ENCODE results near the gene MARK1. TPM values are rescaled to one million over a fixed set of nuclear protein-coding genes. Genes with fewer than 3 reads are reported as not detected.

Gene MARK1
- total and polyA plus RNA-seq, 2 experiments from 2014 or later = 11.1 to 13.6 TPM

DNA sequence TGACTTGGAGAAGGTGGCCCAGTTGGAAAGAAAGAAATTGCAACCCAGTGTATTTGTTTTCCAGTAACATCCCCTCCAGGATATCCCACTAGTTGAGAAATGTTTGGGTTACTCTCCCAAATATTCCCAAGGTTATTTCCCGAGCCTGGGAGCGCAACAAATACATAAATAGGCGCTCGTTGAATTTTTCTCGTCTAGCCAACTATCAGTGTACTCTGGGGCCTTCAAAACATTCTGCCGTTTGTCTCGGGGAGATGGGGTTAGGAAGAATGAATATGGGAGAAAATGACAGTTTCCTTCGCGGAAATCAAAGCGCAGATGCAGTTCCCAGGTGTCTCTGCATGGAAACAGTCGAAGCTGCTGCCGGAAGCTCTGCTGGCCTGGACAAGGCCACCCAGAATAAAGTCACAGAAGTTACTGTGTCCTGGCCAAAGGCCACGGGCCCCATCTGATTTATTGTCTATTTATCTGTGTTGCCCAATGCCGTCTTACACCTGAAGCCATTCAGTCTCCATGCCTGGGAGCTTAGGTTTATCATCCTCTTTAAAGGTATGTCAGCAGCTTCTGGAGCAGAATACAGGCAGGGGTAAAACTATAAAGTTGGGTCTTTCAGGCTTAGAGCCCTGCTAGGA is 163.2 kb downstream of the MARK1 start:
- 0 out of 2 replicates have a peak, but pooled peaks cover 7% of the 10 kb centered on the region for H3K4me1 ChIP-seq (ENCODE audit: insufficient read depth)
- no peak overlapping the region for H3K27ac ChIP-seq (ENCODE audit: low read depth)
- H3K36me3 Mint-ChIP-seq (ENCODE audit: low read depth) = no peaks in the 10 kb centered on the region
- no peaks in the 10 kb centered on the region for H3K79me2 ChIP-seq (replicated peaks; ENCODE audit: insufficient read depth)
- no peak for DNase-seq (ENCODE audit: low spot score)
- H3K4me3 ChIP-seq = peak overlapping the region; percentile 66
- H3K4me1 Mint-ChIP-seq = peaks cover 10% of the 10 kb centered on the region; the same call in 2 of the 3 replicates
- no peak overlapping the region for H3K27ac Mint-ChIP-seq
- H3K4me3 Mint-ChIP-seq = peak overlapping the region; percentile 84
- peaks cover 11% of the 10 kb centered on the region; the same call in 1 of the 2 replicates for H3K9me2 ChIP-seq (ENCODE audit: insufficient read depth)
- no peak for ATAC-seq
- peak overlapping the region; percentile 99 for H3K4me2 ChIP-seq
- 0 out of 2 replicates have a peak, but pooled peaks cover 3% of the 10 kb centered on the region for H4K20me1 ChIP-seq (replicated peaks; ENCODE audit: insufficient read depth)
- no peaks in the 10 kb centered on the region for H3K36me3 ChIP-seq (ENCODE audit: insufficient read depth)
- TF ChIP-seq NANOG (IDR thresholded peaks at IDR 0.05; ENCODE audit: borderline replicate concordance) = no peak
- TF ChIP-seq EZH2 (IDR thresholded peaks at IDR 0.05; ENCODE audit: low read depth, unreplicated experiment) = peak; percentile 0
- H3F3A ChIP-seq (replicated peaks; ENCODE audit: low read depth) = 0 out of 2 replicates have a peak, but pooled peaks cover 3% of the 10 kb centered on the region
- peaks cover 33% of the 10 kb centered on the region for H3K27me3 ChIP-seq (ENCODE audit: insufficient read depth)
- peaks cover 16% of the 10 kb centered on the region for H3K27me3 Mint-ChIP-seq (ENCODE audit: insufficient read depth, low read depth, poor library complexity)
- no peaks in the 10 kb centered on the region for H3K9me3 Mint-ChIP-seq
- H2AFZ ChIP-seq = peak overlapping the region; percentile 95; the same call in 1 of the 2 replicates

GRCh38 chr1:220692436-220693228 is 164.7 kb downstream of the MARK1 start:
- Mint-ChIP-seq H3K4me1 (peaks cover 9% of the 10 kb centered on the region; the same call in 2 of the 3 replicates), H3K9me3 (no peaks in the 10 kb centered on the region), H3K36me3 (ENCODE audit: low read depth) (peaks cover 3% of the 10 kb centered on the region; the same call in 1 of the 3 replicates), H3K27me3 (ENCODE audit: insufficient read depth, low read depth, poor library complexity) (peaks cover 16% of the 10 kb centered on the region), H3K27ac (no peak overlapping the region), H3K4me3 (no peak overlapping the region)
- Histone ChIP-seq H3K4me1 (ENCODE audit: insufficient read depth) (0 out of 2 replicates have a peak, but pooled peaks cover 7% of the 10 kb centered on the region), H3K4me3 (no peak overlapping the region), H3K9me2 (ENCODE audit: insufficient read depth) (peaks cover 11% of the 10 kb centered on the region; the same call in 1 of the 2 replicates), H3K36me3 (ENCODE audit: insufficient read depth) (no peaks in the 10 kb centered on the region), H4K20me1 (replicated peaks; ENCODE audit: insufficient read depth) (0 out of 2 replicates have a peak, but pooled peaks cover 3% of the 10 kb centered on the region), H2AFZ (no peak overlapping the region), H3K79me2 (replicated peaks; ENCODE audit: insufficient read depth) (no peaks in the 10 kb centered on the region), H3K27ac (ENCODE audit: low read depth) (no peak overlapping the region), H3F3A (replicated peaks; ENCODE audit: low read depth) (0 out of 2 replicates have a peak, but pooled peaks cover 3% of the 10 kb centered on the region), H3K27me3 (ENCODE audit: insufficient read depth) (peaks cover 33% of the 10 kb centered on the region), H3K4me2 (no peak overlapping the region)
- DNase-seq (ENCODE audit: low spot score) (no peak), ATAC-seq (no peak)
- TF ChIP-seq, protein P1, sequence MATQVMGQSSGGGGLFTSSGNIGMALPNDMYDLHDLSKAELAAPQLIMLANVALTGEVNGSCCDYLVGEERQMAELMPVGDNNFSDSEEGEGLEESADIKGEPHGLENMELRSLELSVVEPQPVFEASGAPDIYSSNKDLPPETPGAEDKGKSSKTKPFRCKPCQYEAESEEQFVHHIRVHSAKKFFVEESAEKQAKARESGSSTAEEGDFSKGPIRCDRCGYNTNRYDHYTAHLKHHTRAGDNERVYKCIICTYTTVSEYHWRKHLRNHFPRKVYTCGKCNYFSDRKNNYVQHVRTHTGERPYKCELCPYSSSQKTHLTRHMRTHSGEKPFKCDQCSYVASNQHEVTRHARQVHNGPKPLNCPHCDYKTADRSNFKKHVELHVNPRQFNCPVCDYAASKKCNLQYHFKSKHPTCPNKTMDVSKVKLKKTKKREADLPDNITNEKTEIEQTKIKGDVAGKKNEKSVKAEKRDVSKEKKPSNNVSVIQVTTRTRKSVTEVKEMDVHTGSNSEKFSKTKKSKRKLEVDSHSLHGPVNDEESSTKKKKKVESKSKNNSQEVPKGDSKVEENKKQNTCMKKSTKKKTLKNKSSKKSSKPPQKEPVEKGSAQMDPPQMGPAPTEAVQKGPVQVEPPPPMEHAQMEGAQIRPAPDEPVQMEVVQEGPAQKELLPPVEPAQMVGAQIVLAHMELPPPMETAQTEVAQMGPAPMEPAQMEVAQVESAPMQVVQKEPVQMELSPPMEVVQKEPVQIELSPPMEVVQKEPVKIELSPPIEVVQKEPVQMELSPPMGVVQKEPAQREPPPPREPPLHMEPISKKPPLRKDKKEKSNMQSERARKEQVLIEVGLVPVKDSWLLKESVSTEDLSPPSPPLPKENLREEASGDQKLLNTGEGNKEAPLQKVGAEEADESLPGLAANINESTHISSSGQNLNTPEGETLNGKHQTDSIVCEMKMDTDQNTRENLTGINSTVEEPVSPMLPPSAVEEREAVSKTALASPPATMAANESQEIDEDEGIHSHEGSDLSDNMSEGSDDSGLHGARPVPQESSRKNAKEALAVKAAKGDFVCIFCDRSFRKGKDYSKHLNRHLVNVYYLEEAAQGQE (IDR thresholded peaks at IDR 0.05; ENCODE audit: unreplicated experiment) = no peak
- TF ChIP-seq STAT1 (IDR thresholded peaks at IDR 0.05; ENCODE audit: unreplicated experiment) (no peak), NANOG (IDR thresholded peaks at IDR 0.05; ENCODE audit: borderline replicate concordance) (no peak), EZH2 (IDR thresholded peaks at IDR 0.05; ENCODE audit: low read depth, unreplicated experiment) (no peak), ZNF331 (CRISPR knock-in tag; IDR thresholded peaks at IDR 0.05; ENCODE audit: low read depth) (no peak), CREB1 (CRISPR knock-in tag; IDR thresholded peaks at IDR 0.05; ENCODE audit: low read depth) (no peak), POLR2AphosphoS5 (IDR thresholded peaks at IDR 0.05; ENCODE audit: low read depth) (no peak)
- TF ChIP-seq, protein P2, sequence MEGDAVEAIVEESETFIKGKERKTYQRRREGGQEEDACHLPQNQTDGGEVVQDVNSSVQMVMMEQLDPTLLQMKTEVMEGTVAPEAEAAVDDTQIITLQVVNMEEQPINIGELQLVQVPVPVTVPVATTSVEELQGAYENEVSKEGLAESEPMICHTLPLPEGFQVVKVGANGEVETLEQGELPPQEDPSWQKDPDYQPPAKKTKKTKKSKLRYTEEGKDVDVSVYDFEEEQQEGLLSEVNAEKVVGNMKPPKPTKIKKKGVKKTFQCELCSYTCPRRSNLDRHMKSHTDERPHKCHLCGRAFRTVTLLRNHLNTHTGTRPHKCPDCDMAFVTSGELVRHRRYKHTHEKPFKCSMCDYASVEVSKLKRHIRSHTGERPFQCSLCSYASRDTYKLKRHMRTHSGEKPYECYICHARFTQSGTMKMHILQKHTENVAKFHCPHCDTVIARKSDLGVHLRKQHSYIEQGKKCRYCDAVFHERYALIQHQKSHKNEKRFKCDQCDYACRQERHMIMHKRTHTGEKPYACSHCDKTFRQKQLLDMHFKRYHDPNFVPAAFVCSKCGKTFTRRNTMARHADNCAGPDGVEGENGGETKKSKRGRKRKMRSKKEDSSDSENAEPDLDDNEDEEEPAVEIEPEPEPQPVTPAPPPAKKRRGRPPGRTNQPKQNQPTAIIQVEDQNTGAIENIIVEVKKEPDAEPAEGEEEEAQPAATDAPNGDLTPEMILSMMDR (conservative IDR thresholded peaks at IDR 0.05; ENCODE audit: low read depth in 2 of 2) = no peak
- TF ChIP-seq, protein P3, sequence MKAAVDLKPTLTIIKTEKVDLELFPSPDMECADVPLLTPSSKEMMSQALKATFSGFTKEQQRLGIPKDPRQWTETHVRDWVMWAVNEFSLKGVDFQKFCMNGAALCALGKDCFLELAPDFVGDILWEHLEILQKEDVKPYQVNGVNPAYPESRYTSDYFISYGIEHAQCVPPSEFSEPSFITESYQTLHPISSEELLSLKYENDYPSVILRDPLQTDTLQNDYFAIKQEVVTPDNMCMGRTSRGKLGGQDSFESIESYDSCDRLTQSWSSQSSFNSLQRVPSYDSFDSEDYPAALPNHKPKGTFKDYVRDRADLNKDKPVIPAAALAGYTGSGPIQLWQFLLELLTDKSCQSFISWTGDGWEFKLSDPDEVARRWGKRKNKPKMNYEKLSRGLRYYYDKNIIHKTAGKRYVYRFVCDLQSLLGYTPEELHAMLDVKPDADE (IDR thresholded peaks at IDR 0.05) = no peak
